GM12892 (cell line): Measurements from ENCODE around the gene TBCC. TPM values are rescaled to one million over a fixed set of nuclear protein-coding genes. Genes with fewer than 3 reads are reported as not detected.
A peak's percentile ranks its signal among the peaks of the same experiment; 100 is the strongest.

Experiments
- DNase-seq: peaks from one replicate; pipeline ENCODE4 v3.0.0; 2011; ENCODE audit not compliant: insufficient read length
- FAIRE-seq: peaks from 2 replicates; lab custom pipeline; 2011; peaks lifted over from hg19 to GRCh38; lab: Jason Lieb, UNC
- POLR2A ChIP-seq: IDR thresholded peaks from 2 replicates; pipeline ENCODE4 v1.6.1; 2011; ENCODE audit warnings: low read depth, low read length, control low read depth
- POLR2AphosphoS5 ChIP-seq: IDR thresholded peaks from 2 replicates; pipeline ENCODE4 v1.6.1; 2011; ENCODE audit warnings: low read depth, low read length, control low read depth
- TAF1 ChIP-seq: IDR thresholded peaks from 2 replicates; pipeline ENCODE4 v1.6.1; 2011; ENCODE audit warnings: low read depth, mild to moderate bottlenecking, control low read depth, low read length, borderline replicate concordance
- polyA plus RNA-seq: library from polyadenylated mRNA; unstranded; fragments of >200 nt; gene quantifications from one replicate; pipeline ENCODE4 v1.2.1, GENCODE V29; 2012; ENCODE audit warnings: missing spikeins, inconsistent platforms; ENCODE audit not compliant: missing spikeins

The TBCC gene
- 14.1 TPM for polyA plus RNA-seq

GRCh38 chr6:42745640-42746462 lies at the start of gene TBCC:
Gene TBCC, minus strand, starts transcription at chr6:42746103. Its CDS starts 30 bp downstream, at chr6:42746073.
- peak; percentile 96 for TF ChIP-seq POLR2AphosphoS5
- peak; percentile 97 for TF ChIP-seq TAF1
- peak; percentile 98 for TF ChIP-seq POLR2A
- DNase-seq (peak; percentile 95), FAIRE-seq (peak; percentile 84)

- FAIRE-seq = no peak
- TF ChIP-seq TAF1 = no peak
- no peak for TF ChIP-seq POLR2AphosphoS5
- no peak for TF ChIP-seq POLR2A
Measured at GRCh38 chr6:42795651-42796050, 49.7 kb upstream of the TBCC start.

GRCh38 chr6:42791706-42792320 lies 45.9 kb upstream of the TBCC start:
- DNase-seq = no peak
- no peak for FAIRE-seq
- TF ChIP-seq POLR2A (no peak), POLR2AphosphoS5 (no peak), TAF1 (no peak)

More at GRCh38 chr6:42795651-42796050, 49.7 kb upstream of the TBCC start:
- no peak for DNase-seq

- DNase-seq (no peak), FAIRE-seq (no peak)
- TF ChIP-seq POLR2A = no peak
- TF ChIP-seq POLR2AphosphoS5 = 0 out of 2 replicates have a peak, but pooled peaks have one; percentile 28
Measured at GRCh38 chr6:42790549-42791181, 44.8 kb upstream of the TBCC start.

- no peak for TF ChIP-seq TAF1
- TF ChIP-seq POLR2A = peak; percentile 21; the same call in 1 of the 2 replicates
- 0 out of 2 replicates have a peak, but pooled peaks have one; percentile 42 for TF ChIP-seq POLR2AphosphoS5
- no peak for FAIRE-seq
- no peak for DNase-seq
Measured at GRCh38 chr6:42788671-42789070, 42.8 kb upstream of the TBCC start.

GRCh38 chr6:42787063-42787472 lies 41.2 kb upstream of the TBCC start:
- DNase-seq (no peak), FAIRE-seq (peak; percentile 51)
- no peak for TF ChIP-seq TAF1
- TF ChIP-seq POLR2A = peak; percentile 39; the same call in 1 of the 2 replicates

GRCh38 chr6:42786525-42786985 lies 40.7 kb upstream of the TBCC start:
- no peak for TF ChIP-seq POLR2A
- TF ChIP-seq TAF1 = no peak
- no peak for TF ChIP-seq POLR2AphosphoS5
- no peak for DNase-seq
- no peak for FAIRE-seq

GRCh38 chr6:42784717-42785498 lies 39.0 kb upstream of the TBCC start:
- TF ChIP-seq POLR2A (no peak), POLR2AphosphoS5 (0 out of 2 replicates have a peak, but pooled peaks have one; percentile 50), TAF1 (no peak)
- FAIRE-seq (no peak), DNase-seq (no peak)

GRCh38 chr6:42783876-42784642 lies 38.2 kb upstream of the TBCC start:
- DNase-seq (no peak), FAIRE-seq (peak; percentile 61)
- no peak for TF ChIP-seq TAF1
- TF ChIP-seq POLR2A = no peak

- peak; percentile 85 for TF ChIP-seq TAF1
- peak; percentile 81 for TF ChIP-seq POLR2AphosphoS5
- TF ChIP-seq POLR2A = peak; percentile 89
- no peak for FAIRE-seq
Measured at GRCh38 chr6:42783177-42783875, 37.4 kb upstream of the TBCC start.

More at GRCh38 chr6:42783177-42783875, 37.4 kb upstream of the TBCC start:
- DNase-seq = peak; percentile 52
